GM12874 (cell line): Measurements from ENCODE around the gene GHITM.

Experiments used
- TF ChIP-seq, protein P1 (sequence below): IDR thresholded peaks from 2 replicates; pipeline ENCODE4 v1.5.1; 2011; ENCODE audit warnings: low read depth, mild to moderate bottlenecking, control low read depth, low read length, moderate library complexity; ENCODE audit not compliant: insufficient read depth

The GHITM gene

DNA sequence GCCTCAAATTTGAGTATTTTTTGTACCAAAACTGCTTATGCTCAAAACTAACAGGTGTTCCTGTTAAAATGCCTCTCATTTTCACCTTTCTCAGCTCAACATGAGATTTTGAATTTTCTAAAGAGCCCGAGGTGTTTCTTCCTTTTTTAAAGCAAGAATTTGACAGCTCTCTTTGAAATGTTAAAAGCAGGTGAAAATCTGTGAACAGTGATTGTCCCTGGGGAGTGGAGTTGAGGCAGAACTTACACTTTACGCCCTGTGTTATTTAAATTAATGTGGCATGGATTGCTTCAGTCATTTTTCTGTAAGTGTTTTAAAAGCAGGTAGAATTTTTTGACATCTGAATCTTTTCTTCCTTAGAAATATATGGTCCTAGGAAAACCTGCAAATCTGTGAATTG lies 25.1 kb downstream of the GHITM start:
- TF ChIP-seq, protein P1, sequence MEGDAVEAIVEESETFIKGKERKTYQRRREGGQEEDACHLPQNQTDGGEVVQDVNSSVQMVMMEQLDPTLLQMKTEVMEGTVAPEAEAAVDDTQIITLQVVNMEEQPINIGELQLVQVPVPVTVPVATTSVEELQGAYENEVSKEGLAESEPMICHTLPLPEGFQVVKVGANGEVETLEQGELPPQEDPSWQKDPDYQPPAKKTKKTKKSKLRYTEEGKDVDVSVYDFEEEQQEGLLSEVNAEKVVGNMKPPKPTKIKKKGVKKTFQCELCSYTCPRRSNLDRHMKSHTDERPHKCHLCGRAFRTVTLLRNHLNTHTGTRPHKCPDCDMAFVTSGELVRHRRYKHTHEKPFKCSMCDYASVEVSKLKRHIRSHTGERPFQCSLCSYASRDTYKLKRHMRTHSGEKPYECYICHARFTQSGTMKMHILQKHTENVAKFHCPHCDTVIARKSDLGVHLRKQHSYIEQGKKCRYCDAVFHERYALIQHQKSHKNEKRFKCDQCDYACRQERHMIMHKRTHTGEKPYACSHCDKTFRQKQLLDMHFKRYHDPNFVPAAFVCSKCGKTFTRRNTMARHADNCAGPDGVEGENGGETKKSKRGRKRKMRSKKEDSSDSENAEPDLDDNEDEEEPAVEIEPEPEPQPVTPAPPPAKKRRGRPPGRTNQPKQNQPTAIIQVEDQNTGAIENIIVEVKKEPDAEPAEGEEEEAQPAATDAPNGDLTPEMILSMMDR: no peak

DNA sequence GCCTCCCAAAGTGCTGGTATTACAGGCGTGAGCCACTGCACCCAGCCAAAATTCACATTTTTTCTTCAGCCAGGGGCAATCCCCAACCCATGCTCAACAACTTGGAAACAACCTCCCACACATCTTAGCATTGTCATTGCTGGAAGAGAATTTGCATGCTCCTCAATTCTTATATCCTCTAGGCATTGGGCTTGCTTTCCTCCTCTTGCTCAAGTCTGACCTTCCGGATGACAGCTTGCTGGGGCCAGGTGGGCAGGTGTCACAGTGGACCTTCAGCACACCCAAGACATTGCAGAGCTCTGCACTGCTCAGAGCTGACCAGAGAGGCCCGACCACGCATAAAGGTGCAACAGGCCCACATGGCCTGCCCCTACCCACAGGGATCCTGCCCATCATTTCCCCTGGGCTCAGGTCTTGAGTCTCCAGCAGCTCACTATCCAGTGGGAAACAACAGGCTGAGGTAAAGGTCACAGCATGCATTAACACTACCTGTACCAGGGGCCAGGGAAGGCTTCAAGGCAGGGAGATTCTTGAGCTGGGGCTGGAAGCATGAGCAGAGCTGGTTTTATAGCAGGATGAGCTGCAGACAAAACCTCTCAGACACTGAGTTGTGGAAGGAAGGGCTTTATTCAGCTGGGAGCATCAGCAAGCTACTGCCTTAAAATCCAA lies 27.4 kb downstream of the GHITM start:
- TF ChIP-seq, protein P1: no peak

- TF ChIP-seq, protein P1: no peak
Observed at GRCh38 chr10:84172467-84173356, 33.4 kb downstream of the GHITM start.

DNA sequence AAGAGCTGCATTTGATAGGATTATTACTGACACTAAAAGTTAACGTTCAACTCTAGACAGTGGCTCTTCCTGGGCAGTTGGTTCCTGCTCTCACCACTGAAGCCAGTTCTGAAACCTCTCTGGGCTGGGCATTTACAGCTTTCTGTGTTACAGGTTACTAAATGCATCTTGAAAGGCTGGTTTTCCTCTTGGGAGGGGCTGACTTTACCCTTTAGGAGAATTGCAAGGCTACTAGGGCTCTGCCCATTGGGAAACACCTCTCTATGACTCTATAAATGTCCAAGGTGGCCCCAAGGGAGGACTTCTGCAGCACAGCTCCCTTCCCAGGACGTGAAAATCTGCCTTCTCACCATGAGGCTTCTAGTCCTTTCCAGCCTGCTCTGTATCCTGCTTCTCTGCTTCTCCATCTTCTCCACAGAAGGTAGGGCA lies 34.2 kb downstream of the GHITM start, which contains the start of gene GPR15LG:
Gene GPR15LG (plus strand): TSS at position 301 of the 429 bp plus-strand sequence. CDS start 51 bp downstream, at position 352.
- TF ChIP-seq, protein P1: no peak

DNA sequence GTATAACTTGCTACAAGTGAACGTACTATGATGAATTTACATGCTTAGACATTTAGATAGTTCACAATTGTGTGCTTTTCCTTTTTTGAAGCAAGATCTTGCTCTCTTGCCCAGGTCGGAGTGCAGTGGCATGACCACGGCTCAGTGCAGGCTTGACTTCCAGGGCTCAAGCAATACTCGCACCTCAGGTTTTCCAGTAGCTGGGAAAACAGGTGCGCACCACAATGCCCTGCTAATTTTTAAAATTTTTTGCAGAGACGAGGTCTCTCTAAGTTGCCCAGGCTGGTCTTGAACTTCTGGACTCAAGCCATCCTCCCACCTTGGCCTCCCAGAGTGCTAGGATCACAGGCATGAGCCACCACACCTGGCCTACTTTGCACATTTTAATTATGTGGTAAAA lies 36.1 kb downstream of the GHITM start:
- TF ChIP-seq, protein P1: no peak

GRCh38 chr10:84176351-84176750 lies 37.0 kb downstream of the GHITM start:
- TF ChIP-seq, protein P1: no peak

GRCh38 chr10:84176836-84177474 lies 37.6 kb downstream of the GHITM start:
- TF ChIP-seq, protein P1: no peak
